SH-SY5Y (cell line): ENCODE data around the gene DNAH2.

ENCODE experiments used
- GATA2 ChIP-seq: IDR thresholded peaks from 2 replicates; pipeline ENCODE4 v1.6.1; 2011; ENCODE audit warnings: mild to moderate bottlenecking, low read depth, low read length
- GATA3 ChIP-seq: IDR thresholded peaks from 2 replicates; pipeline ENCODE4 v1.6.1; 2011; ENCODE audit warnings: low read depth, mild to moderate bottlenecking, low read length, moderate library complexity

DNA sequence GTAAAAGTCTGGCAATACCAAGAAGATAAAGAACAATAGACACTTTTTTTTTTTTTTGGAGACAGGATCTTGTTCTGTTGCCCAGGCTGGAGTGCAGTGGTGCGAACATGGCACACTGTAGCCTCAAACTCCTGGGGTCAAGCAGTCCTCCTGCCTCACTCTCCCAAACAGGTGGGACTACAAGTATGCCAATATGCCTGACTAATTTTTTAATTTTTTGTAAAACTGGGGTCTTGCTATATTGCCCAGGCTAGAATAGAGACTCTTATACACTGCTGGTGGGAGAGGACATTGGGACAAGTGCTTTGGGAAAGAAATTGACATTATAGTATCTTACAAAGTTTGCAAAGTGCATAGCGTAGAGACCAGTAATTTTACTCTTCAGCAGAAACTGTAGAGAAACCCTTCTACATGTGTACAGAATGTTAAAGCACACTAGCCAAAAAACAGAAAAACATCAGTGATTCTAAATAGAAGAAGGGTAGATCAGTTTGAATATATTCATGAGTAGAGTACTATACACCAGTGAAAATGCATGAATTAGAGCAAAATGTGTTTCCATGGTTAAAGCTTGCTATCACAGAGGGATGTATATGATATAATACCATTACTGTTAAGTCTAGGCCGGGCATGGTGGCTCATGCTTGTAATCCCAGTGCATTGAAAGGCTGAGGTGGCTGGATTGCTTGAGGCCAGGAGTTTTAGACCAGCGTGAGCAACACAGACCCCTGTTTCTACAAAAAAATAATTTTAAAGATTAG lies 19.5 kb upstream of the DNAH2 start:
- TF ChIP-seq GATA3: no peak
- no peak for TF ChIP-seq GATA2
